OCI-LY3 (cell line): ENCODE results near the gene UBE2J1.

Source experiments
- CTCF ChIP-seq: fragments of 200-600, 300-600 bp; sonication (generic); IDR thresholded peaks from 2 replicates; pipeline ENCODE4 v1.5.1; 2014; ENCODE audit warnings: antibody characterized with exemption, low read length, low read depth
- EZH2phosphoT487 ChIP-seq: fragments of 200-600 bp; shearing (Covaris generic); IDR thresholded peaks from 2 replicates; pipeline ENCODE4 v1.6.1; 2018; ENCODE audit warnings: antibody characterized with exemption, mixed run types, low read depth

GRCh38 chr6:89313006-89313405 lies 39.5 kb downstream of the UBE2J1 start:
- TF ChIP-seq CTCF (no peak), EZH2phosphoT487 (no peak)
